ENCODE data around the gene HYAL3. TPM values are rescaled to one million over a fixed set of nuclear protein-coding genes. Genes with fewer than 3 reads are reported as not detected.

Gene HYAL3
- total and polyA plus RNA-seq, 2 donors (not counting 1 experiment from before 2014, with no cell fraction given), result 3.7 to 4.2 TPM

GRCh38 chr3:50293079-50293801 is 6.0 kb downstream of the HYAL3 start:
- Mint-ChIP-seq H3K4me1 (peaks cover 24% of the 10 kb centered on the region), H3K27me3 (no peaks in the 10 kb centered on the region), H3K27ac (peak overlapping the region; percentile 96), H3K4me3 (peak overlapping the region; percentile 92), H3K9me3 (ENCODE audit: insufficient read depth) (no peaks in the 10 kb centered on the region)
- intact Hi-C loops (cut with micrococcal nuclease), result loop anchor here (10.0 kb wide), 1 partner anchor 1092 kb away; the partner anchor contains the start of gene MANF
- ChIA-PET CTCF (interaction anchor here (1.0 to 2.0 kb wide), 7 partner anchors 18 to 99 kb away, joined by 4 to 9 read pairs (median 5); no protein-coding TSS in a partner anchor), POLR2A (interaction anchor here (0.6 to 2.3 kb wide), 4 partner anchors 12 to 175 kb away, joined by 3 to 15 read pairs (median 4); no protein-coding TSS in a partner anchor)
- Histone ChIP-seq H2AFZ (ENCODE audit: insufficient read depth, low read depth, low read length, poor library complexity, severe bottlenecking) (peak overlapping the region; percentile 93), H3K27ac (ENCODE audit: low read length in 2 of 2) (peak overlapping the region; percentile 57 to 68), H3K4me1 (ENCODE audit: control insufficient read depth in 2 of 2, insufficient read depth in 2 of 2, low read length in 2 of 2) (peaks cover 16 to 23% of the 10 kb centered on the region in 2 donors), H3K9me3 (ENCODE audit: control extremely low read depth in 1 of 3, control insufficient read depth in 2 of 3, insufficient read depth in 1 of 3, low read length in 2 of 3) (no peaks in the 10 kb centered on the region), H3K4me2 (replicated peaks; ENCODE audit: low read depth, low read length, poor library complexity, severe bottlenecking) (peak overlapping the region; percentile 100), H3K27me3 (replicated peaks in 1 of 4; ENCODE audit: control extremely low read depth in 1 of 4, control insufficient read depth in 3 of 4, insufficient read depth in 4 of 4, low read length in 3 of 4) (no peaks in the 10 kb centered on the region), H3K36me3 (replicated peaks in 1 of 2; ENCODE audit: control extremely low read depth in 1 of 2, control insufficient read depth in 1 of 2, extremely low read depth in 1 of 2, insufficient read depth in 2 of 2, low read length in 1 of 2) (peaks cover 0 to 25% of the 10 kb centered on the region in 2 experiments), H3K4me3 (ENCODE audit: control extremely low read depth in 1 of 5, extremely low read depth in 1 of 5, insufficient read depth in 1 of 5, low read depth in 2 of 5, low read length in 4 of 5) (peak overlapping the region in 2 of 5 experiments; percentile 81 to 94), H3K9ac (ENCODE audit: low read length) (peak overlapping the region; percentile 95), H4K20me1 (ENCODE audit: control insufficient read depth, insufficient read depth, low read length, poor library complexity, severe bottlenecking) (no peaks in the 10 kb centered on the region), H3K79me2 (ENCODE audit: control insufficient read depth, insufficient read depth, low read length) (peaks cover 22% of the 10 kb centered on the region)
- 83% methylated on average over 12 of the region's 12 CpGs for WGBS (ENCODE audit: insufficient coverage)
- no peak for TF ChIP-seq CTCF (IDR thresholded peaks at IDR 0.05)
- TF ChIP-seq EZH2 (IDR thresholded peaks at IDR 0.05; ENCODE audit: borderline replicate concordance, insufficient read depth, low read depth, low read length, poor library complexity, severe bottlenecking), result no peak
- ATAC-seq (ENCODE audit: low read depth) (no peak), DNase-seq (no peak)

All from B cell (primary cell).